ENCODE data around the gene M6PR.
"Not testable (repeated sequence)": the region's sequence is repeated elsewhere in the genome, so short reads cannot be mapped to it uniquely, and the experiment has no call there.

M6PR gene

DNA sequence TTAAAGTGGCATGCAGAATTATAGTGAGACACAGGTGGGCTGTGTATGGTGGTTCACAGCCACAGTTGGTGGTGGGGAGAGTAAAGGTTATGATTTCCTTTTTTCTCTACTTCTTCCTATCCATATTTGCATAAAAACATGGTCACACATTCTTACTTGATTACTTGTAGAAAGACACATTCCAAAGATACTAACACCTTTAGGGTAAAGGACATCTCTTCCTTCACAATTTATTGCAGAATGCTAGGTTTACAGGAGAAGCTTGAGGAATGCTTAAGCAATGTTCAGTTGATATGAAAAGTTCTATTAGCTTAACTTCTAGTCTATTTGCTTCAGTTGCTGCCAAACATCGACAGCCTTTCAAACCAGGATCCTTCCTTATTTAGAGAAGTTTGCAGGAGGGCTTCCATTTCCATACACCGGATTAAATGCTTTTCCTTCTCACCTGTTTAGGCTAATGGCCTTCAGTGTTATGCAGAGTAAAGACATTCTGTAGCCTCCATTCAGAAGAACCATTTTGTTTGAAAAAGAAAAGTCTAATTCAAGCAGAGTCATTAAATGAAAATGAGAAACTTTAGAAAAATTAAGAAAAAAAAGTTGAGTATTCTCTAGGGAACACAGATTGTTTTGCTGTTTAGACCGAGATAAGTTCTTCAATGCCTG is 37.7 kb downstream of the M6PR start:
- TF ChIP-seq, protein P1, sequence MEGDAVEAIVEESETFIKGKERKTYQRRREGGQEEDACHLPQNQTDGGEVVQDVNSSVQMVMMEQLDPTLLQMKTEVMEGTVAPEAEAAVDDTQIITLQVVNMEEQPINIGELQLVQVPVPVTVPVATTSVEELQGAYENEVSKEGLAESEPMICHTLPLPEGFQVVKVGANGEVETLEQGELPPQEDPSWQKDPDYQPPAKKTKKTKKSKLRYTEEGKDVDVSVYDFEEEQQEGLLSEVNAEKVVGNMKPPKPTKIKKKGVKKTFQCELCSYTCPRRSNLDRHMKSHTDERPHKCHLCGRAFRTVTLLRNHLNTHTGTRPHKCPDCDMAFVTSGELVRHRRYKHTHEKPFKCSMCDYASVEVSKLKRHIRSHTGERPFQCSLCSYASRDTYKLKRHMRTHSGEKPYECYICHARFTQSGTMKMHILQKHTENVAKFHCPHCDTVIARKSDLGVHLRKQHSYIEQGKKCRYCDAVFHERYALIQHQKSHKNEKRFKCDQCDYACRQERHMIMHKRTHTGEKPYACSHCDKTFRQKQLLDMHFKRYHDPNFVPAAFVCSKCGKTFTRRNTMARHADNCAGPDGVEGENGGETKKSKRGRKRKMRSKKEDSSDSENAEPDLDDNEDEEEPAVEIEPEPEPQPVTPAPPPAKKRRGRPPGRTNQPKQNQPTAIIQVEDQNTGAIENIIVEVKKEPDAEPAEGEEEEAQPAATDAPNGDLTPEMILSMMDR (conservative IDR thresholded peaks at IDR 0.05; ENCODE audit: low read length), result no peak
- H3K4me3 ChIP-seq (ENCODE audit: low read length), result no peak overlapping the region
- DNase-seq (ENCODE audit: low read depth), result no peak

DNA sequence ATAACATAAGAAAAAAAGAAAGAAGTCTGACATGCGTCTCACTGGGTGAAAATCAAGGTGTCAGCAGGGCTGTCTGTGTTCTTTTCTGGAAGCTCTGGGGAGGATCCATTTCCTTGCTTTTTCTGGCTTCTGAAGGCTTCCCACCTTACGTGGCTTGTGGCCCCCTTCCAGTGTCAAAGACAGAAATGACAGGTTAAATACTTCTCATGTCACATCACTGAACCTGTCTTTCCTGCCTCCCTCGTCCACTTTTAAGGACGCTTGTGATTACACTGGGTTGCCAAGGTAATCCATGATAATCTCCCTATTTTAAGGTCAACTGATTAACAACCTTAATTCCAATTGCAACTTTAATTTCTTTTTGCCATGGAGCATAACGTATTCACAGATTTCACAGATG is 39.7 kb downstream of the M6PR start:
- DNase-seq (ENCODE audit: low read depth), result no peak
- TF ChIP-seq, protein P1 (conservative IDR thresholded peaks at IDR 0.05; ENCODE audit: low read length), result no peak
- H3K4me3 ChIP-seq (ENCODE audit: low read length), result no peak overlapping the region

DNA sequence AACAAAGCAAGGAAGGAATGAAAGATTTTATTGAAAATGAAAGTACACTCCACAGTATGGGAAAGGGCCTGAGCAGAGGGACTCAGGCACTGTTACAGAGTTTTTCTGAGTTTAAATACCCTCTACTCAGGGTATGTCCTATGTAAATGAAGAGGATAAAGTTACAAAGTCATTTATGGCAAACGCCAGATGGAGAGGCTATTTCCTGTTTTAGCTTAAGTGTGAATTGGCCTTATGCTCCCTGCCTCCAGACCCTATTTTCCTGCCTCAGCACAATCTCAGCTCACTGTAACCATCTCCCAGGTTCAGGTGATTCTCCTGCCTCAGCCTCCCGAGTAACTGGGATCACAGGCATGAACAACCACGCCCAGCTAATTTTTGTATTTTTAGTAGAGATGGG is 41.9 kb downstream of the M6PR start:
- no peak for DNase-seq (ENCODE audit: low read depth)
- TF ChIP-seq, protein P1 (conservative IDR thresholded peaks at IDR 0.05; ENCODE audit: low read length), result no peak
- H3K4me3 ChIP-seq (ENCODE audit: low read length), result no peak overlapping the region

DNA sequence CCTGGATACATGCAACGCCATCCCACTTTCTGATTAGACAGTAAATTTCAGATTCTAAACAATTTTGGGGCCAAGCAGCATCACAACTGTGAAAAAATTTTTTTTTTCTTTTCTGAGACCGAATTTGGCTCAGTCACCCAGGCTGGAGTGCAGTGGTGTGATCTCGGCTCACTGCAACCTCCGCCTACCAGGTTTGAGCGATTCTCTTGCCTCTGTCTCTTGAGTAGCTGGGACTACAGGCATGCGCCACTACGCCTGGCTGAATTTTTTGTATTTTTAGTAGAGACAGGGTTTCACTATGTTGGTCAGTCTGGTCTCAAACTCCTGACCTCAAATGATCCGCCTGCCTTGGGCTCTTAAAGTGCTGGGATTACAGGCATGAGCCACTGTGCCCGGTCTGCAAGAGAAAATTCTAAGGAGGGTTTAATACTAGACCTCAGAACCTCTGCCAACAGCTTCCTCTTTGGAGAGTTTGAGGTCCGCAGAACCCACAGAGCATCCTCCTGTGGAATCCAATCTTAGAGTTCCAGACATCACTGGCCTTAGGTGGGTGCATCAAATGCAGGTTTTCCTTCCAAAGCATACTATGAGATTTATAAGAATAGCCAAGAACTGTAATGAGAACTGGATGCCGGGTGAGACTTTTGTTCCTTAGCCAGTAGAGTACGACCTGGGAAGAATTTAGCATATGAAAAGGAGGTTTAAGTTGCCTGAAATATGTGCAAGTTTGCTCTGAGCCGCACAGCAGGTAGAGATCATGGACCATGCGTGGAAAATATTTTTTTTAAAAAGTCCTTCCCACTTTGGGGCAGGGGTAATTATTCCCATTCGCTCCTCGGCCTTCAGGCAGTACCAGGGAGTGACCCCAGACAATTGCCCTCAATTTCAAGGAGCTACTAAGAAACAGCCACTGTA is 42.9 kb downstream of the M6PR start:
- DNase-seq (ENCODE audit: low read depth), result no peak
- TF ChIP-seq, protein P1 (conservative IDR thresholded peaks at IDR 0.05; ENCODE audit: low read length), result no peak
- no peak overlapping the region for H3K4me3 ChIP-seq (ENCODE audit: low read length)

DNA sequence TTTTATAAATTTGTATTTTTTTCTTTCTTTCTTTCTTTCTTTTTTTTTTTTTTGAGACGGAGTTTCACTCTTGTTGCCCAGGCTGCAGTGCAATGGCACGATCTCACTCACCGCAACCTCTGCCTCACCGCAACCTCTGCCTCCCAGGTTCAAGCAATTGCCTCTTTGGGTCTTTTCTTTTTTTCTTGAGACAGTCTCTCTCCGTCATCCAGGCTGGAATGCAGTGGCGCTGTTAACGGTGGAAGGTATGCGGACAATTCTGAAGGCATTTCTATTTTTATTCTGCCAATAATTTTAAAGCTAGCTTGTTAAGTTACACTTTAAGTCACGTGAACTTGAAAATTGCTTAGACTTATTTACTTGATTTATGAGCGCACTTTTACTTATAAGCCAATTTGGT is 43.9 kb downstream of the M6PR start:
- no peak overlapping the region for H3K4me3 ChIP-seq (ENCODE audit: low read length)
- DNase-seq (ENCODE audit: low read depth), result no peak
- TF ChIP-seq, protein P1 (conservative IDR thresholded peaks at IDR 0.05; ENCODE audit: low read length), result no peak

DNA sequence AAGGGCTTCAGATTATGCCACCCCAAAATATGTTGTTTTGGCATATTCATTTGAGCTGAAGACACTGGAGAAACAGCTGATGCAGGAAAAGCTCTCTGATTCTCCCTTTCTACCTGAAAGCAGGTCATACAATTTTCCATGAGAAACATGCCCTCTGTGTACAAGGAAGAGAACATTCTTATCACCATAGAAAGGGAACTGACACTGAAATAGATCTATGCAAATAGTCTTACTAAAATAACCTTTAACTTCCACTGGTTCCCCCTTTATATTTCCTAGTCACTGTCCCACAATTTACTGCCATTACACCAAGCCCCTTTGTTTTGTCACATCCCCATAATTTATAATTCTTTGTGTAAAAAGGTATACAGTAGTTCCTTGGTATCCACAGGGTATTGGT is 44.8 kb downstream of the M6PR start:
- no peak overlapping the region for H3K4me3 ChIP-seq (ENCODE audit: low read length)
- DNase-seq (ENCODE audit: low read depth), result no peak
- TF ChIP-seq, protein P1 (conservative IDR thresholded peaks at IDR 0.05; ENCODE audit: low read length), result no peak

DNA sequence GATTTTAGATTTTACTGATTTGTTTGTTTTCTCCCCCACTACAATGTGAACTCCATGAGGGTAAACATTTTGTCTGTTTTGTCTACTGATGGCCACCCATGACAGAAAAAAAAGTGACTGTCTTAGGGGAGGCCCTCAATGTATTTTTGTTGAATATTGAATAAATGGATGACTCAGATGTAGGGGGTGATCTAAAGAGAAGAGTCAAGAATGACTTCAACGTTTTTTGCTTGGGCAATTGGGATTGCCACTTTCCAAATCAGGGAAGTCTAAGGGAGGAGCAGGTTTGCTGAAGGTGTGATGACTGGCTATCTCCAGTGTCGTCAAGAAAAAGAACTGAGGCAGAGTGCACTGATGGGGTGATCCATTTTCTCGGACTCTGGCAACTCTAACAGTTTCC is 45.8 kb downstream of the M6PR start:
- no peak for DNase-seq (ENCODE audit: low read depth)
- no peak overlapping the region for H3K4me3 ChIP-seq (ENCODE audit: low read length)
- TF ChIP-seq, protein P1 (conservative IDR thresholded peaks at IDR 0.05; ENCODE audit: low read length), result no peak

DNA sequence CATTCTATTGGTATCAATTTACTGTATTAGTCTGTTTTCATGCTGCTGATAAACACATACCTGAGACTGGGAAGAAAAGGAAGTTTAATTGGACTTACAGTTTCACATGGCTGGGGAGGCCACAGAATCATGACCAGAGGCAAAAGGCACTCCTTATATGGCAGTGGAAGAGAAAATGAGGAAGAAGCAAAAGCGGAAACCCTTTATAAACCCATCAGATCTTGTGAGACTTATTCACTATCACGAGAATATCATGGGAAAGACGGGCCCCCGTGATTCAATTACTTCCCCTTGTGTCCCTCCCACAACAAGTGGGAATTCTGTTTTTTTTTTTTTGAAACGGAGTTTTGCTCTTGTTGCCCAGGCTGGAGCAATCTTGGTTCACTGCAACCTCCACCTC is 46.7 kb downstream of the M6PR start:
- not testable (repeated sequence) for DNase-seq (ENCODE audit: low read depth); H3K4me3 ChIP-seq (ENCODE audit: low read length)
